HEK293 (cell line): Measurements from ENCODE around the gene C6orf118.

Experiments used
- CTCF ChIA-PET: fragments of 350-600 bp; formaldehyde crosslinking; extraction: SDS; loops from one replicate; lab custom pipeline; 2021; ENCODE audit warnings: antibody characterized with exemption; lab: Yijun Ruan, JAX
- POLR2A ChIA-PET: fragments of 300-600 bp; formaldehyde crosslinking; extraction: SDS; loops from one replicate; lab custom pipeline; 2020; ENCODE audit warnings: antibody characterized with exemption, inconsistent platforms; lab: Yijun Ruan, JAX
- H3K27ac ChIP-seq: fragments of 200-500 bp; sonication (Bioruptor generic); 2 replicates; pipeline ENCODE4 v1.5.1; 2014; ENCODE audit warnings: low read depth, low read length, control low read depth, inconsistent platforms; ENCODE audit errors: extremely low read depth
- H3K36me3 ChIP-seq, 2 experiments: fragments of 200-500 bp in 1 of 2; sonication (Bioruptor generic) in 1 of 2; 1 replicate in 1 of 2; 2 replicates in 1 of 2; pipeline ENCODE4 v1.5.1; 2014 to 2017; ENCODE audit warnings: inconsistent platforms in 2 of 2, low read length in 2 of 2; ENCODE audit not compliant: control insufficient read depth in 2 of 2, insufficient read depth in 1 of 2
- H3K4me1 ChIP-seq: fragments of 200-500 bp; sonication (Bioruptor generic); 2 replicates; pipeline ENCODE4 v1.5.1; 2014; ENCODE audit warnings: mild to moderate bottlenecking, low read length, inconsistent platforms; ENCODE audit not compliant: control insufficient read depth, insufficient read depth
- H3K4me3 ChIP-seq: 2 replicates; pipeline ENCODE4 v1.5.1; 2011; ENCODE audit warnings: low read depth, mild to moderate bottlenecking, control low read depth, low read length, moderate library complexity
- H3K9me3 ChIP-seq: fragments of 200-500 bp; sonication (Bioruptor generic); 2 replicates; pipeline ENCODE4 v1.5.1; 2014; ENCODE audit warnings: low read depth, low read length, inconsistent platforms; ENCODE audit not compliant: control insufficient read depth, insufficient read depth
- GLI2 ChIP-seq: fragments of 450-650 bp; formaldehyde crosslinking; IDR thresholded peaks from 2 replicates; pipeline ENCODE4; 2017; ENCODE audit warnings: missing biosample characterization, missing genetic modification characterization, low read depth, borderline replicate concordance
- KLF10 ChIP-seq: fragments of 450-650 bp; IDR thresholded peaks from 2 replicates; pipeline ENCODE4 v1.5.1; 2018; ENCODE audit warnings: missing biosample characterization, mild to moderate bottlenecking, missing genetic modification characterization
- KLF9 ChIP-seq: fragments of 450-650 bp; formaldehyde crosslinking; IDR thresholded peaks from 2 replicates; pipeline ENCODE4 v1.5.1; 2016; ENCODE audit warnings: missing biosample characterization, missing genetic modification characterization, low read depth
- ZNF133 ChIP-seq: fragments of 450-650 bp; formaldehyde crosslinking; IDR thresholded peaks from 2 replicates; pipeline ENCODE4 v1.5.1; 2016; ENCODE audit warnings: missing biosample characterization, missing genetic modification characterization
- ZNF155 ChIP-seq: fragments of 450-650 bp; formaldehyde crosslinking; IDR thresholded peaks from 2 replicates; pipeline ENCODE4 v1.5.1; 2016; ENCODE audit warnings: missing biosample characterization, missing genetic modification characterization
- ZNF211 ChIP-seq: fragments of 450-650 bp; formaldehyde crosslinking; IDR thresholded peaks from 2 replicates; pipeline ENCODE4 v1.5.1; 2016; ENCODE audit warnings: low read depth, missing biosample characterization, missing genetic modification characterization
- ZNF221 ChIP-seq: fragments of 450-650 bp; formaldehyde crosslinking; IDR thresholded peaks from 2 replicates; pipeline ENCODE4 v1.5.1; 2017; ENCODE audit warnings: missing biosample characterization, missing genetic modification characterization, borderline replicate concordance
- ZNF223 ChIP-seq: fragments of 450-650 bp; formaldehyde crosslinking; IDR thresholded peaks from 2 replicates; pipeline ENCODE4 v1.5.1; 2016; ENCODE audit warnings: missing biosample characterization, missing genetic modification characterization
- ZNF23 ChIP-seq: fragments of 450-650 bp; formaldehyde crosslinking; IDR thresholded peaks from 2 replicates; pipeline ENCODE4 v1.5.1; 2016; ENCODE audit warnings: missing biosample characterization, missing genetic modification characterization, borderline replicate concordance
- ZNF354C ChIP-seq: fragments of 450-650 bp; formaldehyde crosslinking; IDR thresholded peaks from 2 replicates; pipeline ENCODE4 v1.5.1; 2016; ENCODE audit warnings: missing biosample characterization, missing genetic modification characterization, low read depth, borderline replicate concordance
- ZNF555 ChIP-seq: fragments of 450-650 bp; formaldehyde crosslinking; conservative IDR thresholded peaks from 2 replicates; pipeline ENCODE4 v1.5.1; 2017; ENCODE audit warnings: missing biosample characterization, mild to moderate bottlenecking, missing genetic modification characterization, inconsistent platforms
- ZNF600 ChIP-seq: fragments of 450-650 bp; formaldehyde crosslinking; IDR thresholded peaks from 2 replicates; pipeline ENCODE4 v1.5.1; 2016; ENCODE audit warnings: missing biosample characterization, missing genetic modification characterization
- ZNF621 ChIP-seq: fragments of 450-650 bp; formaldehyde crosslinking; IDR thresholded peaks from 2 replicates; pipeline ENCODE4 v1.5.1; 2017; ENCODE audit warnings: missing biosample characterization, missing genetic modification characterization
- ZNF660 ChIP-seq: fragments of 450-650 bp; IDR thresholded peaks from 2 replicates; pipeline ENCODE4 v1.5.1; 2018; ENCODE audit warnings: missing biosample characterization, mild to moderate bottlenecking, missing genetic modification characterization
- ZNF777 ChIP-seq: fragments of 450-650 bp; formaldehyde crosslinking; IDR thresholded peaks from 2 replicates; pipeline ENCODE4 v1.5.1; 2017; ENCODE audit warnings: missing biosample characterization, missing genetic modification characterization, borderline replicate concordance
- TF ChIP-seq, protein P1 (sequence below): fragments of 450-650 bp; formaldehyde crosslinking; IDR thresholded peaks from 2 replicates; pipeline ENCODE4 v1.5.1; 2016; ENCODE audit warnings: missing biosample characterization, missing genetic modification characterization
- TF ChIP-seq, protein P2 (sequence below): fragments of 450-650 bp; formaldehyde crosslinking; IDR thresholded peaks from 2 replicates; pipeline ENCODE4 v1.5.1; 2016; ENCODE audit warnings: missing biosample characterization, missing genetic modification characterization, low read depth
- TF ChIP-seq, protein P3 (sequence below): fragments of 450-650 bp; formaldehyde crosslinking; IDR thresholded peaks from 2 replicates; pipeline ENCODE4 v1.5.0; 2017; ENCODE audit warnings: missing biosample characterization, missing genetic modification characterization, borderline replicate concordance
- TF ChIP-seq, protein P4 (sequence below): fragments of 450-650 bp; formaldehyde crosslinking; IDR thresholded peaks from 2 replicates; pipeline ENCODE4 v1.5.1; 2016; ENCODE audit warnings: missing biosample characterization, missing genetic modification characterization

C6orf118 gene

DNA sequence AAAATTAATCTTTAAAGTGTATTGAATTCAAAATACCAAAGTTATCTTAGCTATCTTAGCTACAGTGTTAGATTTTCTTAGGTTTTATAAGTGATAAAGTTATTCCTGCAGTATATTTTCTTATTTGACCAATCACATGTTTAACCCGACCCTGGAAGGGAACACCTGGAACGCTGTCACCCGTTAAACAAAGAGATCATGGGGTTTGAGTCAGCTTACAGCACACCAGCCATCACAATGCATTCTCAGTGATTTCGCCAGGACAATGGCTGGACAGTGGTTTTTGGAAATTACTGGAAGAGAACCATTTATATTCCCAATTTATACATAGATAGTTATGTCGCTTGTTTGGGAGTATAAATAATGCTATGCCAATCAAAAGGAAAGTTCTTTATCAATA is 10.5 kb downstream of the C6orf118 start (continued):
- TF ChIP-seq ZNF621 (no peak), ZNF777 (no peak), ZNF23 (no peak), ZNF555 (tag by site-specific recombination) (no peak), KLF9 (tag by site-specific recombination) (no peak), ZNF223 (no peak)
- TF ChIP-seq, protein P1, sequence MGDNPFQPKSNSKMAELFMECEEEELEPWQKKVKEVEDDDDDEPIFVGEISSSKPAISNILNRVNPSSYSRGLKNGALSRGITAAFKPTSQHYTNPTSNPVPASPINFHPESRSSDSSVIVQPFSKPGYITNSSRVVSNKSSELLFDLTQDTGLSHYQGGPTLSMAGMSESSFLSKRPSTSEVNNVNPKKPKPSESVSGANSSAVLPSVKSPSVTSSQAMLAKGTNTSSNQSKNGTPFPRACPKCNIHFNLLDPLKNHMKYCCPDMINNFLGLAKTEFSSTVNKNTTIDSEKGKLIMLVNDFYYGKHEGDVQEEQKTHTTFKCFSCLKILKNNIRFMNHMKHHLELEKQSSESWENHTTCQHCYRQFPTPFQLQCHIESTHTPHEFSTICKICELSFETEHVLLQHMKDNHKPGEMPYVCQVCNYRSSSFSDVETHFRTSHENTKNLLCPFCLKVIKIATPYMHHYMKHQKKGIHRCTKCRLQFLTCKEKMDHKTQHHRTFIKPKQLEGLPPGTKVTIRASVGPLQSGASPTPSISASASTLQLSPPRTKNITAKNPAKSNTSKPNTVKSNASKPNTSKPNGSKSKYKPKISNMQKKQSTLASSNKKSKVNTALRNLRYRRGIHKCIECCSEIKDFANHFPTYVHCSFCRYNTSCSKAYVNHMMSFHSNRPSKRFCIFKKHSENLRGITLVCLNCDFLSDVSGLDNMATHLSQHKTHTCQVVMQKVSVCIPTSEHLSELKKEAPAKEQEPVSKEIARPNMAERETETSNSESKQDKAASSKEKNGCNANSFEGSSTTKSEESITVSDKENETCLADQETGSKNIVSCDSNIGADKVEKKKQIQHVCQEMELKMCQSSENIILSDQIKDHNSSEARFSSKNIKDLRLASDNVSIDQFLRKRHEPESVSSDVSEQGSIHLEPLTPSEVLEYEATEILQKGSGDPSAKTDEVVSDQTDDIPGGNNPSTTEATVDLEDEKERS (tag by site-specific recombination) = no peak

DNA sequence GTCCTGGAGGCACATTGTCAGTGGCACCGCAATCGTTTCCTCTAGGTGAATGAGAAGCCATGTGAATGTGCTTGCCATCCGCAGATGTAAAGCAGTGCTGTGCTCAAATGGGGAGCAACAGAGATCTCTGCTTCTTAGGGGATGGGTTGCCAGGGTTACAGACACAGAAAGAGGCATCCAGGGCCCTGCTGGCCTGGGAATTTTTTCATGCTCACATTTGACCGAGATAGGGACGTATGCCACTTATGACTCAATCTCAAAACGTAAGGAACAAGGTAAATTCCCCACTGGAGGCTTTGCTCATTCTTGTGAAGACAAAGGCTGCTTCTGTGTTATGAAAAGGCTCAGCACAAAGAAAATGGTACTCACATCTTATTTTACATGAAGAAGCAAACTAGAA is 11.0 kb downstream of the C6orf118 start:
- POLR2A ChIA-PET = no interaction called here
- H3K36me3 ChIP-seq = no peaks in the 10 kb centered on the region
- CTCF ChIA-PET = interaction anchor here (0.6 kb wide), 1 partner anchor 15 kb away, joined by 3 read pairs; no protein-coding TSS in a partner anchor
- TF ChIP-seq, protein P2, sequence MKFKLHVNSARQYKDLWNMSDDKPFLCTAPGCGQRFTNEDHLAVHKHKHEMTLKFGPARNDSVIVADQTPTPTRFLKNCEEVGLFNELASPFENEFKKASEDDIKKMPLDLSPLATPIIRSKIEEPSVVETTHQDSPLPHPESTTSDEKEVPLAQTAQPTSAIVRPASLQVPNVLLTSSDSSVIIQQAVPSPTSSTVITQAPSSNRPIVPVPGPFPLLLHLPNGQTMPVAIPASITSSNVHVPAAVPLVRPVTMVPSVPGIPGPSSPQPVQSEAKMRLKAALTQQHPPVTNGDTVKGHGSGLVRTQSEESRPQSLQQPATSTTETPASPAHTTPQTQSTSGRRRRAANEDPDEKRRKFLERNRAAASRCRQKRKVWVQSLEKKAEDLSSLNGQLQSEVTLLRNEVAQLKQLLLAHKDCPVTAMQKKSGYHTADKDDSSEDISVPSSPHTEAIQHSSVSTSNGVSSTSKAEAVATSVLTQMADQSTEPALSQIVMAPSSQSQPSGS (tag by site-specific recombination) = no peak
- TF ChIP-seq ZNF600 (tag by site-specific recombination) (no peak), GLI2 (tag by site-specific recombination) (no peak), ZNF660 (no peak)
- no peak overlapping the region for H3K27ac ChIP-seq
- no peaks in the 10 kb centered on the region for H3K9me3 ChIP-seq
- H3K4me1 ChIP-seq = no peaks in the 10 kb centered on the region
- H3K4me3 ChIP-seq = no peak overlapping the region

DNA sequence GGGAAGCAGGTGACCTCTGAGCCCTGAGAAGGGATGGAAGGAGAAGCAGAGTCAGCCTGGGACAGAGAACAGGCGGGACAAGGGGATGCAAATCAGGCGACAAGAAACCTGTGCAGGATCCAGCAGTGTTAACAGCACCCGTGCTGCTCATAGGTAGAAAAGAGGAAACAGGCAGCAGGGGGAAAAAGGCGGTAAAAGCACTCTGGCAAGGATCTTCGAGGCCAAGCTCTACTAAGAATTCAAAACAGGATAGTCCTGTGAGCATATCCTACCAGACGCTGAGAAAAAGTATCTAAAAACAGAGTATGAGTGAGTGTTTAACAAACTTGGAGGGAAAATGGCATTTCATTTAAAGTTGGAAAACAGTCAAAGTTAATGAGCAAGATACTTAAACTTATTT is 16.7 kb downstream of the C6orf118 start:
- Histone ChIP-seq H3K36me3 (no peaks in the 10 kb centered on the region), H3K4me3 (no peak overlapping the region), H3K4me1 (no peaks in the 10 kb centered on the region), H3K27ac (no peak overlapping the region), H3K9me3 (no peaks in the 10 kb centered on the region)
- ChIA-PET POLR2A (no interaction called here), CTCF (no interaction called here)
- TF ChIP-seq, protein P3, sequence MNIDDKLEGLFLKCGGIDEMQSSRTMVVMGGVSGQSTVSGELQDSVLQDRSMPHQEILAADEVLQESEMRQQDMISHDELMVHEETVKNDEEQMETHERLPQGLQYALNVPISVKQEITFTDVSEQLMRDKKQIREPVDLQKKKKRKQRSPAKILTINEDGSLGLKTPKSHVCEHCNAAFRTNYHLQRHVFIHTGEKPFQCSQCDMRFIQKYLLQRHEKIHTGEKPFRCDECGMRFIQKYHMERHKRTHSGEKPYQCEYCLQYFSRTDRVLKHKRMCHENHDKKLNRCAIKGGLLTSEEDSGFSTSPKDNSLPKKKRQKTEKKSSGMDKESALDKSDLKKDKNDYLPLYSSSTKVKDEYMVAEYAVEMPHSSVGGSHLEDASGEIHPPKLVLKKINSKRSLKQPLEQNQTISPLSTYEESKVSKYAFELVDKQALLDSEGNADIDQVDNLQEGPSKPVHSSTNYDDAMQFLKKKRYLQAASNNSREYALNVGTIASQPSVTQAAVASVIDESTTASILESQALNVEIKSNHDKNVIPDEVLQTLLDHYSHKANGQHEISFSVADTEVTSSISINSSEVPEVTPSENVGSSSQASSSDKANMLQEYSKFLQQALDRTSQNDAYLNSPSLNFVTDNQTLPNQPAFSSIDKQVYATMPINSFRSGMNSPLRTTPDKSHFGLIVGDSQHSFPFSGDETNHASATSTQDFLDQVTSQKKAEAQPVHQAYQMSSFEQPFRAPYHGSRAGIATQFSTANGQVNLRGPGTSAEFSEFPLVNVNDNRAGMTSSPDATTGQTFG (tag by site-specific recombination) = no peak
- TF ChIP-seq ZNF354C (tag by site-specific recombination) (no peak), ZNF600 (tag by site-specific recombination) (no peak), ZNF211 (tag by site-specific recombination) (no peak), ZNF221 (tag by site-specific recombination) (no peak), KLF10 (tag by site-specific recombination) (no peak), ZNF155 (tag by site-specific recombination) (no peak), ZNF133 (tag by site-specific recombination) (no peak)
- TF ChIP-seq, protein P4, sequence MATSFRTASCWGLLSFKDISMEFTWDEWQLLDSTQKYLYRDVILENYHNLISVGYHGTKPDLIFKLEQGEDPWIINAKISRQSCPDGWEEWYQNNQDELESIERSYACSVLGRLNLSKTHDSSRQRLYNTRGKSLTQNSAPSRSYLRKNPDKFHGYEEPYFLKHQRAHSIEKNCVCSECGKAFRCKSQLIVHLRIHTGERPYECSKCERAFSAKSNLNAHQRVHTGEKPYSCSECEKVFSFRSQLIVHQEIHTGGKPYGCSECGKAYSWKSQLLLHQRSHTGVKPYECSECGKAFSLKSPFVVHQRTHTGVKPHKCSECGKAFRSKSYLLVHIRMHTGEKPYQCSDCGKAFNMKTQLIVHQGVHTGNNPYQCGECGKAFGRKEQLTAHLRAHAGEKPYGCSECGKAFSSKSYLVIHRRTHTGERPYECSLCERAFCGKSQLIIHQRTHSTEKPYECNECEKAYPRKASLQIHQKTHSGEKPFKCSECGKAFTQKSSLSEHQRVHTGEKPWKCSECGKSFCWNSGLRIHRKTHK (tag by site-specific recombination) = no peak
- TF ChIP-seq, all 188 proteins: peak for 0
